Measurements from ENCODE around the gene NEK7. TPM values are rescaled to one million over a fixed set of nuclear protein-coding genes. Genes with fewer than 3 reads are reported as not detected.

The NEK7 gene
- total RNA-seq, 1 donor from 2014 or later, result 119 TPM

DNA sequence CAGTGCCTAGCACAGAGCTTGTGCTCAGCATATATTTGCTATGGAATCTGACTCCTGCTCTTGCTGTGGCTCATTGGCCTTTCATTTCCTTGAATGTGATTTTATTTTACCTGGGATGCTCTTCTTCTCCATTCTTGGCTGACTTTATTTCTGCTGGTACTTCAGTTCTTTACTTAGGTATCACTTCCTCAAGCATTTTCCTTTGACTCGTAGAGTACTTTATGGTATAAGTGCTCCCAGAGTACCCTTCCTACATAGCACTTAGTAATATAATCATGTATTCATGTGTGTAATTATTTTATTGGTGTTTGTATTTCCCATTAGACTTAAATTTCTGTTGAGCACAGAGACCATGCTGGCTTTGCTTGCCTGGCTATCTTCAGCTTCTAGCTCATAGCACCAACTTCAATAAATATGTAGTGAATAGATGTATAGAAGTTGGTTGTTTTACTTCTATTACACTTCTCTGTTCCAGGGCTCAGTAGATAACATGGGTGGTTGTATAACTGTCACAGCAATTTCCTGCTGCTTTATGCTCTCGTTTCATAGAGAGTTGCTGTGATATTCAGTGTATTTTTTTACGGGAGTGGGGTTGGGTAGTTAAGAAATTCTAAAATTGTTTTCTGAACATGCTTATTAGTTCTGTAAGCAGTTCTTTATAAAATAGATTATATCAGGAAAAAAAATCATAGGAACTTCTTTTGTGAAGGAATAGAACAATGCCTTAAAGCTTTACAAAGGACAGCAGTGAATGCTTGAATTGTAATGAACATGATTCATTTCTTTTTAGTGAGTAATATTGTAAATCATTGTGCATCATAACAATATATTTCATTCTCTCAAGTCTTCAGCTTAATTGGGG, 112.2 kb downstream of the NEK7 start:
- ATAC-seq (no peak), DNase-seq (ENCODE audit: low spot score) (no peak)
- intact Hi-C loops (cut with DNase I), result no loop called here

GRCh38 chr1:198269646-198269940, 112.8 kb downstream of the NEK7 start:
- intact Hi-C loops (cut with DNase I), result no loop called here
- DNase-seq (ENCODE audit: low spot score), result no peak
- ATAC-seq, result no peak

DNA sequence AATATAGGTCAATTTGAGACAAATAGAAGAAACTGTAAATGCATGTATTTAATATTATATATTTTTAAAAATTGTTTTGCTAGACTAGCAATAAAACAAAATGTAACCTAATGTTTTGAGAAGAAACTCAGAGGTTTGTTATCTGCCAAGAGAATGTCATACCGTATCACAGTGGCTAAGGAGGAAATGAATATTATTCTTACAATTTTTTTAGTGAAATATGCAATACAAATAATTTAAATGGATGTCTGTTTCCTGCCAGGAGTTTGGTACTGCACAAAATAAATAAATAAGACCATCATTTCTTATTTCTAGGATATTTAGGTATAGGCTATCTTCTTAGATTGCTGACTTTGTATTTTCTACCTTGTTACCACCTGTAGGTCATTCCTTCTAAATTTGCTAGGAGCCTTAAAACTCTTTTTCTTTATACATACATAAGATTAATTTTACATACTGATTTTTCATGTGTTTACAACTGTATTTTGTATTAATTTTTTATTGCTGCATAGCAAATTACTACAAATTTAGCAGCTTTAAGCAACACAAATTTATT, 113.6 kb downstream of the NEK7 start:
- DNase-seq (ENCODE audit: low spot score), result no peak
- ATAC-seq, result no peak
- intact Hi-C loops (cut with DNase I), result no loop called here

GRCh38 chr1:198271467-198271866, 114.7 kb downstream of the NEK7 start:
- ATAC-seq (no peak), DNase-seq (ENCODE audit: low spot score) (no peak)
- intact Hi-C loops (cut with DNase I), result no loop called here

DNA sequence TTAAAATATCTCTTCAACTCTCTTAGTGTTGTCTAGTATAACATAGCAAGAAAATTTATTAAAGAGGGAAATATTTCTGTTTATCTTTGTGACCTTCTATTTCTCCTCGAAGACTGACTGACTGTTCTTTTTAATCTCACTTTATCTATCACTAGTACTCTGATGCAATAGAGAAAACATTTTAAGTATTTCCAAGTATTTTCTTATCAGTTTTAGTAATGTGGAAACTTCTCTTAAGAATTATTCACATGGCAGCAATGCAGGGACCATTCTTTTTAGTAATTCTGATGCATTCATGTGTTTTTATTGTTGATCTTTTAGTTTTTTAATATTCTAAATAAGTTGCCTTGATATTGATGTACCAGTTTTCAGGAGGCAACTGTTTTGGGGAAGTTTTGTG, 115.7 kb downstream of the NEK7 start:
- DNase-seq (ENCODE audit: low spot score) (no peak), ATAC-seq (no peak)
- intact Hi-C loops (cut with DNase I), result no loop called here

- ATAC-seq, result no peak
- no peak for DNase-seq (ENCODE audit: low spot score)
- intact Hi-C loops (cut with DNase I), result no loop called here
These were observed 117.0 kb downstream of the NEK7 start for GRCh38 chr1:198273748-198274295.

GRCh38 chr1:198275597-198275996, 118.8 kb downstream of the NEK7 start:
- DNase-seq (ENCODE audit: low spot score), result no peak
- no peak for ATAC-seq
- intact Hi-C loops (cut with DNase I), result no loop called here

DNA sequence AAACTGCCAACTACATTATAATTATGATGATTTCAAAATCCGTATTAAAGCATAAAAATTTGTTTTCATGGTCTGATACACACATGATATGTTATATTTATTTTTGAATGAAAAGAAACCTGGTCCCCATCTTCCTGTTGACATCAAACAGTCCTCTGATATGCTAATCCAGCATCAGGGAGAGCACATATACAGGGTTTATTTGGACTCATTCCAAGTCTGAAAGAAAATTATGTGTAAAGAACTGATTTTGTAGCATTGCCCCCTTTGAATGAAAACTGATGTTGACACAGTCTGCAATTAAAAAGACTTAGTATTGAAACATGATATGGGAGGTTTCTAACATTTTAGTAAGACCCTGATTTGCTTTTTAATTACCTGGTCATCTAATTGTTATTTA, 119.4 kb downstream of the NEK7 start:
- no peak for ATAC-seq
- DNase-seq (ENCODE audit: low spot score), result no peak
- intact Hi-C loops (cut with DNase I), result no loop called here

- no peak for DNase-seq (ENCODE audit: low spot score)
- intact Hi-C loops (cut with DNase I), result no loop called here
- ATAC-seq, result no peak
These were observed 122.1 kb downstream of the NEK7 start for GRCh38 chr1:198278943-198279342.

- no peak for DNase-seq (ENCODE audit: low spot score)
- intact Hi-C loops (cut with DNase I), result no loop called here
- ATAC-seq, result no peak
These were observed 123.3 kb downstream of the NEK7 start for GRCh38 chr1:198280080-198280479.

DNA sequence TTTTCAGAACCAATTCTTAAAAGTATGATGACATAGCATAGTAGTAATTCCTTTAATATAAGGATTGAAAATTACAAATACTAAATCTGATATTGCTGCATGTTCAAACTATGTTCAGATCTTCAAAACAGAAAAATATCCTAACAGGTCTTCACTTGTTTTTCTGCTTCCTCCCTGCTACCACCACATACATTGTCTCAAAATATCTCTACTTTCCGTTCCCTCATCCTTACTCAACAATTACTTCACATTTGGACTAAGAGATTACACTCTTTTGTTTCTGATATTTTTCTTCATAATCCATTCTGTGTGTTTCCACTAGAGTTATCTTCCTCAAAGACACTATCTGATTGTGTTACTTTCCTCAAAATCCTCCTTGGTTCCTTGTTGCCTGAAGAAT, 125.1 kb downstream of the NEK7 start:
- intact Hi-C loops (cut with DNase I), result no loop called here
- ATAC-seq, result no peak

DNA sequence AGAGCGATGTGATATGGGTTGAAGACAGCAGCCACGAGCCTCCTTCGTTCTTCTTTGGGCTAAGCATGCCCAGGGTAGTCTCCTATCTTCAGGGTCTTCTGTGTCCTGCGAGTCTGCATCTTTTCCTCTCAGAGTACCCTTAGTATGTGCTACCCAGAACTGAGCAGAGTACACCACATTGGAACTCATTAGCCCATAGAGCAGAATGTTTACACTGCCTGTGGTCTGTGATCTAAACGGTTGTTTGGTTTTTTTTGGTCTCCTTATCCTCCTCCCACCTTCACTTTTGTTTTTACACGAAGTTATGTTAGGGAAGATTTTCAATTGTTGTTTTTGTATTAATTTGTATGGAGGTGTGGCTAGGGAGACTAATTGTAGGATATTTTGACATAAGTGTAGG, 126.4 kb downstream of the NEK7 start:
- DNase-seq (ENCODE audit: low spot score) (no peak), ATAC-seq (no peak)
- intact Hi-C loops (cut with DNase I), result no loop called here

More for the DNA sequence above, 125.1 kb downstream of the NEK7 start:
- DNase-seq (ENCODE audit: low spot score), result no peak

DNA sequence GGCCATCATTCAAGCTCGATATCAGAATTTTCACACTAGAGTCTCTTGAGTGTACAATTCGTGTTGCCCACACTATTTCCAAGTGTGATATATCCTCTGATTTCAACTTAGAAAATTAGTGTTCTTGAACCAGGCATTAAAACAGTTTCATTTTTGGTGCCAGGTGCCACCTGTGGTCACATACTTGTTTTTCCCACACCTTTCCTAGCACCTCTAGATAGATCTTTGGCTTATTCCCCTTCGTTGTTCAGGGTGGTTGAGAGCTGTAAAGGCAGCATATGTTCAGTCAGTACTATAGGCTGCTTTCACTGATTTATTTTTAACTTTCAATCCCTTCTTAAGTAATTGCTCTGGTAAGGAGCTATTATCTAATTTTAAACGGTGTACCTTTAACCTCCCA, 131.1 kb downstream of the NEK7 start:
- no peak for ATAC-seq

DNA sequence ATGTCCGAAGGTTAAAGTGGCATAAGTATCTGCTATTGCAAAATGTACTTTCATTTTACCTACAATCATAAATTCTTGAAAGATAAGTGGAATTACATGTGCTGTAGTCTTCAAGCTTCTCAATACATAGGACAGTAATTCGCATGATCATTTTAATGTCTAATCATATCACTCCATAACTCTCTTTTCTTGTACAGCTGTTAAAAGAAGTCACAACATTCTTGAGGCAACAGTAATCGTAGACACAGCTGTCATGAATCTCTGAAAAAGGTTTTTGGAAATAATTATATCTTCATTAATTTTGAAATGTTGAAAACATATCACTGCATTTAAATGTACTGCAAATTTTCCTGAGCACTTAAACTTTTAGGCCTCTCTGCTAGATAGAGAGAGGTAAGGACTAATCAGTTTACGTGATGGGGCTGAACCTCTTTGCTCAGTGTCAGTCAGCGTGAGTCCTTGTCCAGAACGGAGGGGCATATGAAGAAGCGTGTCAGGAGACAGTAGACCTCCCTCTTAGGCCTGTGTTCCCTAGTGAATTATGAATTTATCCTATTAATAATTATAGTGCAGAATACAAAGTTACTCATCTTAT, 133.4 kb downstream of the NEK7 start:
- ATAC-seq, result no peak
- DNase-seq (ENCODE audit: low spot score), result no peak
- intact Hi-C loops (cut with DNase I), result no loop called here

More for the DNA sequence above, 131.1 kb downstream of the NEK7 start:
- intact Hi-C loops (cut with DNase I), result no loop called here
- no peak for DNase-seq (ENCODE audit: low spot score)

DNA sequence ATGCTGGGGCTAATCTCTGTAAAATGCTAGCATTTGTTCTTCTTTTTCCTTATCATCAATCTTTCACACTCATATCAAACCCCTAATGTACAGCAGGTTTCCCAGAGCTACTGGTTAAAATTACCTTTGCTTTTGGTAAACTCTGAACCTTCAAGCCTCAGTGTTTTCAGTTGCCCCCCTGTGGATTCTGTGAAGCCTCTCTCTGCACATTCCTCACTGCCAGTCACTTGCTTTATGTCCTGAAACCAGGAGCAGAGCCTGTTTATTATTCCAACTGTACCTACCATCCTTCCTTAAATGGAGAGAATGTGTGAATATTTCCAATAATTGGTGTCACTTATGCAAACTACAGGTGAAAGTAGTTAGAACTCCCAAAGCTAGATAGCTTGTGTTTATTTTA, 134.2 kb downstream of the NEK7 start:
- DNase-seq (ENCODE audit: low spot score), result no peak
- intact Hi-C loops (cut with DNase I), result no loop called here
- ATAC-seq, result no peak

- intact Hi-C loops (cut with DNase I), result no loop called here
- no peak for ATAC-seq
These were observed 135.1 kb downstream of the NEK7 start for GRCh38 chr1:198291924-198292323.

DNA sequence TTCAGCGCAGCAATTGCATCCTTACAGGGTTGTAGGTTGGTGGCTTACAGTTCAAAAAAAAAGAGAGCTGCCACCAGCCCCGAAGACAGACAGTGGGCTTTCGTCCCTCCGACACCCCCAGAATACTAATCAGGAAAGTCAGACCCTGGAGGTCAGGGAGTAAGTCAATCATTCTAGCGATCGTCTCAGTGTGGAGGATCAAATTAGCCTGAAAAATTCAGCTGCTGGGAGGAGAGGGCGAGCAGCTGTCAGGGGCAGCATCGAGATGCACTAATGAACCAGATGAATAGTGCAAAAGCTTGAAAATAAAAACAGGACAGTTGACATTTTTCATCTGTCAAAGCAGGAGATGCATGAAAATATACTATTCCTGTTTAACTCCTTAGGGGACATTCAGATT, 138.4 kb downstream of the NEK7 start:
- no peak for ATAC-seq
- intact Hi-C loops (cut with DNase I), result no loop called here
- no peak for DNase-seq (ENCODE audit: low spot score)

More at GRCh38 chr1:198291924-198292323, 135.1 kb downstream of the NEK7 start:
- no peak for DNase-seq (ENCODE audit: low spot score)

- intact Hi-C loops (cut with DNase I), result no loop called here
- no peak for ATAC-seq
- DNase-seq (ENCODE audit: low spot score), result no peak
These were observed 139.2 kb downstream of the NEK7 start for GRCh38 chr1:198295971-198296370.

GRCh38 chr1:198297281-198297680, 140.5 kb downstream of the NEK7 start:
- no peak for ATAC-seq
- DNase-seq (ENCODE audit: low spot score), result no peak
- intact Hi-C loops (cut with DNase I), result no loop called here

DNA sequence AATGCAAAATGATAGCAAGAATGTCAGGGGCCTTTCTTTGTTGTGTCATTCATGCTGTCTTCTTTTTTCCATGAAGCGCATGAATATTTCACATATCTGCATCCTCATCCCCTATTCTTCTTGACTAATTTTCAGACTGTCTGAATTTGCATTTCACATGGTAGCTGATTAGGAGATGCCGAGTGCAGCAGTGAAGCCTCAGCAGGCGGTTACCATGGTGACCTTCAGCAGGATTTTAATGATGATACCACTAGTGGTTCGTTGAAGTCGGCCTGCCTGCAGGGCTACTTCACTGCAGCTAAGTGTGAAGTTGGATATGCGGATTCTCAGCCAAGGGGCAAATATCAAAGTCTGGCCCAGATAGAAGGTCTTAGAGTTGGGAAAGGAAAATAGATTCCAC, 141.8 kb downstream of the NEK7 start:
- intact Hi-C loops (cut with DNase I), result no loop called here
- ATAC-seq (no peak), DNase-seq (ENCODE audit: low spot score) (no peak)

Measured in sciatic nerve (tissue), 2 donors.